Lower leg skin (tissue), 3 donors: Measurements from ENCODE around the gene DAPP1.

Experiments
- CTCF ChIP-seq, 3 donors: fragments of 450-650 bp; IDR thresholded peaks; one replicate each; pipeline ENCODE4 v1.5.1; 2016; ENCODE audit warnings: antibody characterized with exemption in 3 of 3, mild to moderate bottlenecking in 3 of 3, moderate library complexity in 2 of 3
- POLR2A ChIP-seq, 2 donors: fragments of 450-650 bp; IDR thresholded peaks; one replicate each; pipeline ENCODE4 v1.6.1; 2016 to 2017; ENCODE audit warnings: antibody characterized with exemption in 2 of 2, mild to moderate bottlenecking in 1 of 2, moderate library complexity in 1 of 2

GRCh38 chr4:99852199-99852749, 35.6 kb downstream of the DAPP1 start:
- TF ChIP-seq CTCF (IDR thresholded peaks at IDR 0.05) = no peak
- TF ChIP-seq POLR2A (IDR thresholded peaks at IDR 0.05) = no peak
